Fibroblast of lung (primary cell): Measurements from ENCODE around the gene CES3.

Source experiments
- EZH2 ChIP-seq: IDR thresholded peaks from 2 replicates; pipeline ENCODE4 v1.5.1; 2012; ENCODE audit warnings: low read length, control low read depth, mild to moderate bottlenecking; ENCODE audit errors: missing control alignments
- TF ChIP-seq, protein P1 (sequence below), 2 donors: IDR thresholded peaks in 1 of 2; conservative IDR thresholded peaks in 1 of 2; 1 replicate in 1 of 2; 2 replicates in 1 of 2; pipeline ENCODE4 v1.5.1; 2011 to 2012; ENCODE audit warnings: low read length in 2 of 2, control low read depth in 1 of 2, inconsistent platforms in 1 of 2, low read depth in 1 of 2, mild to moderate bottlenecking in 1 of 2

DNA sequence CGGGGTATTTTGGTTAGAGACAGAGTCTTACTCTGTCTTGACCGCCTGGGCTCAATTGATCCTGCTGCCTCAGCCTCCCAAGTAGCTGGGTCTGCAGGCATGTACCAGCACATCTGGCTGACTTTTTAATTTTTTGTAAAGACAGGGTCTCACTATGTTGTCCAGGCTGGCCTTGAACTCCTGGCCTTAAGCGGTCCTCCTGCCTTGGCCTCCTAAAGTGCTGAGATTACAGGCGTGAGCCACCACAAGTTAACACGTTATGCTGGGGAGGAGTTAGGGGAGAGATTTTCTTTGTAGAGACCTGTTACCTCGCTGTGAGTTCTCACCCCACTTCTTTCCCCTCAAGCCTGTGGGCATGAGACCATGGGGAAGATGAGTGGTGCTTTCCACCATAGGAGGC is 25.5 kb downstream of the CES3 start:
- TF ChIP-seq, protein P1, sequence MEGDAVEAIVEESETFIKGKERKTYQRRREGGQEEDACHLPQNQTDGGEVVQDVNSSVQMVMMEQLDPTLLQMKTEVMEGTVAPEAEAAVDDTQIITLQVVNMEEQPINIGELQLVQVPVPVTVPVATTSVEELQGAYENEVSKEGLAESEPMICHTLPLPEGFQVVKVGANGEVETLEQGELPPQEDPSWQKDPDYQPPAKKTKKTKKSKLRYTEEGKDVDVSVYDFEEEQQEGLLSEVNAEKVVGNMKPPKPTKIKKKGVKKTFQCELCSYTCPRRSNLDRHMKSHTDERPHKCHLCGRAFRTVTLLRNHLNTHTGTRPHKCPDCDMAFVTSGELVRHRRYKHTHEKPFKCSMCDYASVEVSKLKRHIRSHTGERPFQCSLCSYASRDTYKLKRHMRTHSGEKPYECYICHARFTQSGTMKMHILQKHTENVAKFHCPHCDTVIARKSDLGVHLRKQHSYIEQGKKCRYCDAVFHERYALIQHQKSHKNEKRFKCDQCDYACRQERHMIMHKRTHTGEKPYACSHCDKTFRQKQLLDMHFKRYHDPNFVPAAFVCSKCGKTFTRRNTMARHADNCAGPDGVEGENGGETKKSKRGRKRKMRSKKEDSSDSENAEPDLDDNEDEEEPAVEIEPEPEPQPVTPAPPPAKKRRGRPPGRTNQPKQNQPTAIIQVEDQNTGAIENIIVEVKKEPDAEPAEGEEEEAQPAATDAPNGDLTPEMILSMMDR (conservative IDR thresholded peaks at IDR 0.05 in 1 of 2, IDR thresholded peaks at IDR 0.05 in 1 of 2; ENCODE audit: low read depth in 1 of 2, low read length in 2 of 2) = no peak
- no peak for TF ChIP-seq EZH2
